Heart left ventricle (tissue), 13 donors: ENCODE measurements around the gene FOXG1.

ENCODE experiments used
- POLR2A ChIP-seq, 2 donors: fragments of 450-650 bp; IDR thresholded peaks; one replicate each; pipeline ENCODE4 v1.6.1; 2017; ENCODE audit warnings: antibody characterized with exemption in 2 of 2, mild to moderate bottlenecking in 2 of 2, moderate library complexity in 2 of 2
- TF ChIP-seq, protein P1 (sequence below), 12 donors: fragments of 200-600 bp; sonication (generic) in 4 of 12; IDR thresholded peaks; one replicate each; pipeline versions ENCODE4 v1.5.0 to v1.8.0; 2018 to 2022; ENCODE audit warnings: antibody characterized with exemption in 12 of 12, mild to moderate bottlenecking in 5 of 12
- donor health status: ischemic (EF 13 %, LVEDD 7.1; RV severe dilation, severe dysfunction).
- donor health status: DM: no; HTN: yes; CAD: no.
- donor health status: DM: no; HTN: no; CAD: no.
- donor health status: ischemic (EF 25% LVEDD 6.9; RV normal size, moderate dysfunction).
- donor health status: ischemic (EF 25% LVEDD 5.7; RV mildly dilated, moderate dysfunction).
- donor health status: ischemic (EF 35%, LVEDD 5.7; RV mildly dilated, moderate dysfunction).
- donor health status: nonischemic (EF 11% LVEDD 7.7; RV severe dilation, severe dysfunction).
- donor health status: DM: yes; HTN: yes; CAD: no.
- donor health status: PGD.
- donor health status: ischemic (EF 29% LVEDD 5.4; RV normal size, mild dysfunction).
- donor health status: nonischemic (EF 23%, LVEDD 6.1; RV moderate dilation, normal function).

DNA sequence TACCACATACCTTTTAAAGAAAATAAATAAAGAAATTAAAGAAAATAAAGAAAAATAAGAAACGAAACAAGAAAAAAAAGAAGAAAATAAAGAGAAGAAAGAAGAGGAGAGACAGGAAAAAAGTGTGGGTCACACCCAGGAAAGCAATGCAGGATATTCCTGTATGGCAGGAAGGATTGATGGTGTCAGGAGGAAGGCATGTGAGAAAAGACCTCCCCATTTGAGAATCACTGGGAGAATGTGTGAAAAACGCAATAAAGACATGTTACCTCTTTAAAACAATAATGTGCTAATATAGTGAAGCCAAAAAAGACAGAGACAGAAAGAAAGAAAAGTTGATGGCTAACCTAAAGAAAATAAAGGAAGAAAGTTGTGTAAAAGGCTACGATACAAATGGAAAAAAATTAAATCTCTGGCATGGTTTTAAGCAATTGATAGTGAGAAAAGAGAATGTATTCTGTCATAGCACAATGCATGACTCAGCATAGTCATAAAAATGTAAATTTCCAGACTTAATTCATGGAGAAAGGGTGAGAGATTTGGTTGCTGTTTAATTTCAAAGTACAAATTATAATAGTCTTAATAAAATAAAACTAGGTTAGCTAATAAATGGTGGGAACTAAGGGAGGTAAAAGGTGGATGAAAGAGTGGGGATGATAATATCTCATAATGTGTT lies 24.3 kb upstream of the FOXG1 start:
- TF ChIP-seq, protein P1, sequence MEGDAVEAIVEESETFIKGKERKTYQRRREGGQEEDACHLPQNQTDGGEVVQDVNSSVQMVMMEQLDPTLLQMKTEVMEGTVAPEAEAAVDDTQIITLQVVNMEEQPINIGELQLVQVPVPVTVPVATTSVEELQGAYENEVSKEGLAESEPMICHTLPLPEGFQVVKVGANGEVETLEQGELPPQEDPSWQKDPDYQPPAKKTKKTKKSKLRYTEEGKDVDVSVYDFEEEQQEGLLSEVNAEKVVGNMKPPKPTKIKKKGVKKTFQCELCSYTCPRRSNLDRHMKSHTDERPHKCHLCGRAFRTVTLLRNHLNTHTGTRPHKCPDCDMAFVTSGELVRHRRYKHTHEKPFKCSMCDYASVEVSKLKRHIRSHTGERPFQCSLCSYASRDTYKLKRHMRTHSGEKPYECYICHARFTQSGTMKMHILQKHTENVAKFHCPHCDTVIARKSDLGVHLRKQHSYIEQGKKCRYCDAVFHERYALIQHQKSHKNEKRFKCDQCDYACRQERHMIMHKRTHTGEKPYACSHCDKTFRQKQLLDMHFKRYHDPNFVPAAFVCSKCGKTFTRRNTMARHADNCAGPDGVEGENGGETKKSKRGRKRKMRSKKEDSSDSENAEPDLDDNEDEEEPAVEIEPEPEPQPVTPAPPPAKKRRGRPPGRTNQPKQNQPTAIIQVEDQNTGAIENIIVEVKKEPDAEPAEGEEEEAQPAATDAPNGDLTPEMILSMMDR (IDR thresholded peaks at IDR 0.05) = no peak
- TF ChIP-seq POLR2A (IDR thresholded peaks at IDR 0.05) = no peak
